Daoy (cell line): ENCODE data around the gene GIT1. TPM values are rescaled to one million over a fixed set of nuclear protein-coding genes. Genes with fewer than 3 reads are reported as not detected.
"Not testable (repeated sequence)": the region's sequence is repeated elsewhere in the genome, so short reads cannot be mapped to it uniquely, and the experiment has no call there.

ENCODE experiments used
- DNase-seq: peaks from one replicate; pipeline ENCODE4 v3.0.0-alpha.2; 2015; ENCODE audit warnings: low read depth
- total RNA-seq: library from RNA; depleted of rRNA; stranded (reverse); fragments of >200 nt; shearing (Covaris generic); gene quantifications from 2 replicates; pipeline ENCODE4 v1.2.3, GENCODE V29; 2014

Gene GIT1
- total RNA-seq, 1 experiment from 2014 or later = 22.0 TPM

- peak; percentile 91 for DNase-seq
These were observed 20.9 kb downstream of the GIT1 start, which contains the start of gene TP53I13 for GRCh38 chr17:29568331-29569244. Gene TP53I13, plus strand, starts transcription at chr17:29568701. Its CDS starts 58 bp downstream, at chr17:29568759.

- DNase-seq = peak; percentile 78
These were observed 21.7 kb downstream of the GIT1 start for GRCh38 chr17:29567554-29568330.

- no peak for DNase-seq
These were observed 22.2 kb downstream of the GIT1 start for GRCh38 chr17:29567304-29567553.

- DNase-seq = peak; percentile 80
These were observed 22.8 kb downstream of the GIT1 start, which contains the start of gene ABHD15 for GRCh38 chr17:29566473-29567303. Gene ABHD15, minus strand, starts transcription at chr17:29567037. Its CDS starts 71 bp downstream, at chr17:29566966.

- DNase-seq = no peak
These were observed 23.6 kb downstream of the GIT1 start for GRCh38 chr17:29565643-29566472.

GRCh38 chr17:29563816-29564215, 25.6 kb downstream of the GIT1 start:
- DNase-seq = no peak

GRCh38 chr17:29562615-29563014, 26.8 kb downstream of the GIT1 start:
- DNase-seq = no peak

- DNase-seq = no peak
These were observed 27.6 kb downstream of the GIT1 start for GRCh38 chr17:29561554-29562517.

- no peak for DNase-seq
These were observed 29.1 kb downstream of the GIT1 start for GRCh38 chr17:29560316-29560715.

- no peak for DNase-seq
These were observed 29.8 kb downstream of the GIT1 start for GRCh38 chr17:29559640-29560039.

GRCh38 chr17:29558139-29558538, 31.3 kb downstream of the GIT1 start:
- not testable (repeated sequence) for DNase-seq

GRCh38 chr17:29557739-29558116, 31.7 kb downstream of the GIT1 start:
- DNase-seq = no peak

- peak; percentile 43 for DNase-seq
These were observed 32.2 kb downstream of the GIT1 start for GRCh38 chr17:29557085-29557738.

- DNase-seq = no peak
These were observed 33.6 kb downstream of the GIT1 start for GRCh38 chr17:29555840-29556239.

GRCh38 chr17:29549177-29549923, 40.1 kb downstream of the GIT1 start:
- DNase-seq = no peak

- no peak for DNase-seq
These were observed 42.6 kb downstream of the GIT1 start for GRCh38 chr17:29546830-29547229.

- DNase-seq = no peak
These were observed 43.4 kb downstream of the GIT1 start for GRCh38 chr17:29546085-29546484.

- DNase-seq = no peak
These were observed 45.4 kb downstream of the GIT1 start for GRCh38 chr17:29544066-29544465.

- no peak for DNase-seq
These were observed 55.5 kb downstream of the GIT1 start for GRCh38 chr17:29533976-29534375.
